Suppressor macrophage (primary cell): Measurements from ENCODE around the gene KLHL1.
A peak's percentile ranks its signal among the peaks of the same experiment; 100 is the strongest.

Experiments
- DNase-seq, 4 experiments: peaks; one replicate each; pipeline ENCODE4 v3.0.0-alpha.2; 2020 to 2022

KLHL1 gene

GRCh38 chr13:69999875-70000274 lies 108.4 kb downstream of the KLHL1 start:
- DNase-seq: no peak

GRCh38 chr13:69997061-69997460 lies 111.2 kb downstream of the KLHL1 start:
- DNase-seq: no peak

GRCh38 chr13:69980799-69981198 lies 127.5 kb downstream of the KLHL1 start:
- no peak for DNase-seq

- no peak for DNase-seq
These were observed 132.8 kb downstream of the KLHL1 start for GRCh38 chr13:69975496-69975895.

GRCh38 chr13:69970520-69970919 lies 137.7 kb downstream of the KLHL1 start:
- peak; percentile 0 to 39 (median 24) for DNase-seq

GRCh38 chr13:69959046-69959445 lies 149.2 kb downstream of the KLHL1 start:
- DNase-seq: no peak

GRCh38 chr13:69956839-69957238 lies 151.4 kb downstream of the KLHL1 start:
- DNase-seq: no peak

GRCh38 chr13:69956349-69956748 lies 151.9 kb downstream of the KLHL1 start:
- no peak for DNase-seq

- DNase-seq: no peak
These were observed 153.0 kb downstream of the KLHL1 start for GRCh38 chr13:69955271-69955670.

GRCh38 chr13:69951412-69951811 lies 156.8 kb downstream of the KLHL1 start:
- no peak for DNase-seq

- no peak for DNase-seq
These were observed 158.1 kb downstream of the KLHL1 start for GRCh38 chr13:69950160-69950559.

- DNase-seq: no peak
These were observed 160.2 kb downstream of the KLHL1 start for GRCh38 chr13:69948016-69948415.

GRCh38 chr13:69947582-69947981 lies 160.7 kb downstream of the KLHL1 start:
- no peak for DNase-seq

GRCh38 chr13:69946511-69946910 lies 161.7 kb downstream of the KLHL1 start:
- no peak for DNase-seq

GRCh38 chr13:69935043-69935442 lies 173.2 kb downstream of the KLHL1 start:
- no peak for DNase-seq

- DNase-seq: no peak
These were observed 180.0 kb downstream of the KLHL1 start for GRCh38 chr13:69928262-69928661.

- DNase-seq: no peak
These were observed 187.1 kb downstream of the KLHL1 start for GRCh38 chr13:69921156-69921555.

GRCh38 chr13:69912630-69913029 lies 195.6 kb downstream of the KLHL1 start:
- DNase-seq: no peak

GRCh38 chr13:69910800-69911199 lies 197.5 kb downstream of the KLHL1 start:
- no peak for DNase-seq

- no peak for DNase-seq
These were observed 203.5 kb downstream of the KLHL1 start for GRCh38 chr13:69904784-69905183.

GRCh38 chr13:69903081-69903480 lies 205.2 kb downstream of the KLHL1 start:
- no peak for DNase-seq

GRCh38 chr13:69882451-69882850 lies 225.8 kb downstream of the KLHL1 start:
- no peak for DNase-seq

GRCh38 chr13:69879936-69880335 lies 228.3 kb downstream of the KLHL1 start:
- no peak for DNase-seq

- no peak for DNase-seq
These were observed 235.8 kb downstream of the KLHL1 start for GRCh38 chr13:69872321-69873047.

GRCh38 chr13:69866555-69866954 lies 241.7 kb downstream of the KLHL1 start:
- no peak for DNase-seq
